Trophoblast cell (in vitro differentiated cells and primary cell): ENCODE measurements around the gene HPF1.

ENCODE experiments used
- DNase-seq, 2 donors: peaks; one replicate each; pipeline ENCODE4 v3.0.0-alpha.2; 2016
- H2AFZ ChIP-seq: 2 replicates; pipeline ENCODE4 v1.6.1; 2013; ENCODE audit warnings: low read length, moderate library complexity, mild to moderate bottlenecking; ENCODE audit not compliant: insufficient read depth, poor library complexity
- H2AK5ac ChIP-seq: 2 replicates; pipeline ENCODE4 v1.6.1; 2013; ENCODE audit warnings: mild to moderate bottlenecking, low read length
- H2BK120ac ChIP-seq: 2 replicates; pipeline ENCODE4 v1.6.1; 2013; ENCODE audit warnings: low read length, mild to moderate bottlenecking, moderate library complexity; ENCODE audit not compliant: insufficient read depth, poor library complexity
- H2BK12ac ChIP-seq: 2 replicates; pipeline ENCODE4 v1.6.1; 2013; ENCODE audit warnings: mild to moderate bottlenecking, low read length, moderate library complexity
- H2BK5ac ChIP-seq: 2 replicates; pipeline ENCODE4 v1.6.1; 2013; ENCODE audit warnings: low read length, low read depth, moderate library complexity, mild to moderate bottlenecking; ENCODE audit not compliant: poor library complexity
- H3K14ac ChIP-seq: 2 replicates; pipeline ENCODE4 v1.6.1; 2013; ENCODE audit warnings: mild to moderate bottlenecking, low read length
- H3K18ac ChIP-seq: 2 replicates; pipeline ENCODE4 v1.6.1; 2013; ENCODE audit warnings: mild to moderate bottlenecking, low read length
- H3K23ac ChIP-seq: 2 replicates; pipeline ENCODE4 v1.6.1; 2013; ENCODE audit warnings: low read length
- H3K27ac ChIP-seq: 2 replicates; pipeline ENCODE4 v1.5.1; 2013; ENCODE audit warnings: low read depth, mild to moderate bottlenecking, inconsistent platforms, low read length, moderate library complexity
- H3K27me3 ChIP-seq: 2 replicates; pipeline ENCODE4 v1.6.1; 2013; ENCODE audit warnings: inconsistent platforms, mild to moderate bottlenecking, low read length, moderate library complexity; ENCODE audit not compliant: insufficient read depth
- H3K36me3 ChIP-seq, 2 experiments: 1 replicate in 1 of 2; 2 replicates in 1 of 2; pipeline ENCODE4 v1.6.1; 2013; ENCODE audit warnings: low read length in 2 of 2, mild to moderate bottlenecking in 2 of 2, moderate library complexity in 1 of 2; ENCODE audit not compliant: insufficient read depth in 2 of 2, control insufficient read depth in 1 of 2
- H3K4ac ChIP-seq: 2 replicates; pipeline ENCODE4 v1.6.1; 2013; ENCODE audit warnings: low read depth, mild to moderate bottlenecking, low read length, moderate library complexity
- H3K4me1 ChIP-seq, 2 experiments: 1 replicate in 1 of 2; 2 replicates in 1 of 2; pipeline ENCODE4 v1.6.1; 2013; ENCODE audit warnings: low read length in 2 of 2, mild to moderate bottlenecking in 2 of 2, moderate library complexity in 1 of 2; ENCODE audit not compliant: insufficient read depth in 2 of 2, control insufficient read depth in 1 of 2
- H3K4me2 ChIP-seq: 2 replicates; pipeline ENCODE4 v1.6.1; 2013; ENCODE audit warnings: inconsistent platforms, mild to moderate bottlenecking, low read length, moderate library complexity
- H3K4me3 ChIP-seq: 2 replicates; pipeline ENCODE4 v1.5.1; 2013; ENCODE audit warnings: mild to moderate bottlenecking, low read depth, low read length, inconsistent platforms
- H3K79me1 ChIP-seq: one replicate; pipeline ENCODE4 v1.6.1; 2013; ENCODE audit warnings: low read length
- H3K79me2 ChIP-seq: 2 replicates; pipeline ENCODE4 v1.6.1; 2013; ENCODE audit warnings: low read length, mild to moderate bottlenecking; ENCODE audit not compliant: control insufficient read depth, insufficient read depth, poor library complexity
- H3K9ac ChIP-seq: 2 replicates; pipeline ENCODE4 v1.6.1; 2013; ENCODE audit warnings: mild to moderate bottlenecking, low read length
- H3K9me3 ChIP-seq: 2 replicates; pipeline ENCODE4 v1.6.1; 2013; ENCODE audit warnings: low read depth, mild to moderate bottlenecking, control low read depth, inconsistent platforms, low read length; ENCODE audit not compliant: insufficient read depth
- H4K12ac ChIP-seq: 2 replicates; pipeline ENCODE4 v1.6.1; 2013; ENCODE audit warnings: low read depth, mild to moderate bottlenecking, low read length, moderate library complexity
- H4K8ac ChIP-seq: 2 replicates; pipeline ENCODE4 v1.6.1; 2013; ENCODE audit warnings: low read depth, mild to moderate bottlenecking, low read length, moderate library complexity
- H4K91ac ChIP-seq: one replicate; pipeline ENCODE4 v1.6.1; 2013; ENCODE audit warnings: low read depth, mild to moderate bottlenecking, low read length, moderate library complexity
- WGBS: extraction: QIAGEN DNeasy Blood & Tissue Kit; methylation state at CpG from one replicate; pipeline ENCODE4 v1.1.7; 2013; ENCODE audit warnings: missing lambda C conversion rate; ENCODE audit not compliant: insufficient read length, insufficient coverage; ENCODE audit errors: extremely low coverage; 5-methylcytosine and 5-hydroxymethylcytosine counted together

HPF1 gene

DNA sequence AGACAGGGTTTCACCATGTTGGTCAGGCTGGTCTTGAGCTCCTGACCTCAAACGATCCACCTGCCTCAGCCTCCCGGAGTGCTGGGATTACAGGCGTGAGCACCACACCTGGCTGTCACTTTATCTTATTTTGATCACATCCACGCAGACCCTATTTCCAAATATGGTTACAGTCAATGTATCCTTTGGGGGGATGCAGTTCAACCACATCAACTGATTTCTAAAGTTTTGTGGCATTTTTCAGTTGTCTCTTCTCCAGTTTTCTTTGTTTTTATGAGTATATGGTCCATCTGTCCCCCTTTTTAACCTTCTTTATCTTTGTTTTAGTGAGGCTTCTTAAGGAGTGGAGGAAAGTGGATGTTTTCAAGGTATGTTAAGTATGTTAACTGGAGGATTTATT lies 4.1 kb upstream of the HPF1 start:
- Histone ChIP-seq H4K8ac (no peak overlapping the region), H3K9ac (no peak overlapping the region), H4K12ac (no peak overlapping the region), H3K36me3 (no peaks in the 10 kb centered on the region), H3K27me3 (no peaks in the 10 kb centered on the region), H3K18ac (no peak overlapping the region), H2BK12ac (no peak overlapping the region), H3K27ac (no peak overlapping the region), H3K4me2 (no peak overlapping the region), H4K91ac (no peak overlapping the region), H3K4me1 (peaks cover 0 to under 1% of the 10 kb centered on the region in 2 experiments), H3K14ac (no peak overlapping the region), H2BK5ac (no peak overlapping the region), H3K4me3 (no peak overlapping the region), H3K9me3 (no peaks in the 10 kb centered on the region), H3K4ac (no peak overlapping the region), H2AK5ac (no peak overlapping the region), H2AFZ (no peak overlapping the region), H3K23ac (no peak overlapping the region), H2BK120ac (no peak overlapping the region), H3K79me2 (peaks cover 4% of the 10 kb centered on the region), H3K79me1 (peaks cover 5% of the 10 kb centered on the region)
- no CpG with 5 or more reads among the region's 4 CpGs for WGBS
- DNase-seq, result no peak

DNA sequence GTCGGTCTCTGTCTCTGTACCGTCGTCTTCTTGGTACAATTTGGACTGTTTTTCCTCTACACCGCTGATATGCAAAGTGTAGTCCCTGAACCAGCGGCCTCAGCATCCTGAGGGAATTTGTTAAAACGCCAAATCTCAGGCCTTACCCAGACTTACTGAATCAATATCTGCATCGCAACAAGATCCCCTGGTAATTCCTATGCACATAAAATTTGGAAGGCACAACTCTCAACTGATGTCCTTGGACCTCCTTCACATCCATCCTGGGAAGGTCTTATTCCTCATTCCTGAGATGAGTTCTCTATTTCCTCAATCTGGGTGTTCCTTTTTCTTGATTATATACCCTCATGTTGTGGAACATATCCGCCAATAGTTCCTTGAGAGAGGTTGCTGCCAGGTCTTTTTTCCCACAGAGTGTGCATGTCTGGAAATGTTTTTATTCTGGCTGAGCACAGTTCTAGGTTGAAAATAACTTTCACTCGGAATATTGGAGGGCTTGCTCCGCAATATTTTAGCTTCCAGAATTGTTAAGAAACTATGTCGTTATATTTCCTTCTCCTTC lies 738 bp upstream of the HPF1 start:
- H4K8ac ChIP-seq, result no peak overlapping the region
- no peak overlapping the region for H3K9ac ChIP-seq
- H3K4me2 ChIP-seq, result peak overlapping the region; percentile 72
- no peak overlapping the region for H3K14ac ChIP-seq
- no peaks in the 10 kb centered on the region for H3K36me3 ChIP-seq
- WGBS, result no CpG with 5 or more reads among the region's 11 CpGs
- no peak overlapping the region for H2BK120ac ChIP-seq
- no peak overlapping the region for H4K91ac ChIP-seq
- H2AFZ ChIP-seq, result no peak overlapping the region
- H3K18ac ChIP-seq, result no peak overlapping the region
- no peak overlapping the region for H3K23ac ChIP-seq
- H3K4me1 ChIP-seq, result peaks cover 0 to 3% of the 10 kb centered on the region in 2 experiments
- no peak overlapping the region for H3K4me3 ChIP-seq
- H2BK12ac ChIP-seq, result no peak overlapping the region
- no peak overlapping the region for H4K12ac ChIP-seq
- H2AK5ac ChIP-seq, result no peak overlapping the region
- H3K27ac ChIP-seq, result no peak overlapping the region
- H3K4ac ChIP-seq, result no peak overlapping the region
- H3K27me3 ChIP-seq, result no peaks in the 10 kb centered on the region
- H2BK5ac ChIP-seq, result no peak overlapping the region
- H3K9me3 ChIP-seq, result no peaks in the 10 kb centered on the region
- H3K79me2 ChIP-seq, result peaks cover 4% of the 10 kb centered on the region
- H3K79me1 ChIP-seq, result peaks cover 5% of the 10 kb centered on the region
- DNase-seq, result no peak

DNA sequence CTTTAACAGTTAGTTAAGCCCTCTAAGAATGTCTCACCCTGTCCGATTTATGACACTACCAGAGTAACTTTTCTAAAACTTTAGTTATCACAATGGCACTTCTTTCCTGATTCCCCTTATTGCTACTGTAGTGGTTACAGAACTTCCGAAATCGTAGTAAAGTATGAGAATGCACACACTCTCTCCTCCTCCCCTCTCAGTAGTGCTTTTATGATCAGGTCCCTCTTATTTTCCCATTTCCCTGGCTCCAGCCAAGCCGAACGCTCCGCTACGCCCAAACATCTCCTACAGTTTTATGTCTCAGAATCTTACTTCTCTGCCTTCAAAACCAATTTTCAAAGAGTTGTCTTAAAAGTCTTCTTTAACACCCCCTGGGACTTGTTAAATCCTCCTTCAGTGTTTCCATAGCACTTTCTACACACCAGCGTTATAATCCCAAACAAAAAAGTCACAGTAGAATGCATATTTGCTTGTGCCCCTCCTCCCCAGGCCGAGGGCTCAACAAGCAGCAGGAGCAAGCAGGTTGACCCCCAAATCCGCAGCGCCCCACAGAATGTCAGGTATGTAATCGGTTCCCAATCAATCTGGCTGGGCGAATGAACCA lies 671 bp downstream of the HPF1 start:
- peak overlapping the region; percentile 53 for H2AK5ac ChIP-seq
- no peak for DNase-seq
- peaks cover 5% of the 10 kb centered on the region for H3K79me1 ChIP-seq
- H2BK12ac ChIP-seq, result no peak overlapping the region
- H3K4me2 ChIP-seq, result peak overlapping the region; percentile 72
- H3K14ac ChIP-seq, result peak overlapping the region; percentile 96
- peak overlapping the region; percentile 81 for H2BK120ac ChIP-seq
- peak overlapping the region; percentile 89 for H4K8ac ChIP-seq
- WGBS, result no CpG with 5 or more reads among the region's 13 CpGs
- H3K79me2 ChIP-seq, result peaks cover 4% of the 10 kb centered on the region
- peak overlapping the region; percentile 91 for H3K4me3 ChIP-seq
- H3K27me3 ChIP-seq, result no peaks in the 10 kb centered on the region
- peak overlapping the region; percentile 67 for H3K4ac ChIP-seq
- no peaks in the 10 kb centered on the region for H3K9me3 ChIP-seq
- H3K27ac ChIP-seq, result peak overlapping the region; percentile 75
- H3K4me1 ChIP-seq, result peaks cover 0 to 3% of the 10 kb centered on the region in 2 experiments
- H2BK5ac ChIP-seq, result peak overlapping the region; percentile 91
- H3K36me3 ChIP-seq, result peaks cover 0 to 3% of the 10 kb centered on the region in 2 experiments
- H3K18ac ChIP-seq, result peak overlapping the region; percentile 92
- H2AFZ ChIP-seq, result peak overlapping the region; percentile 98
- no peak overlapping the region for H3K23ac ChIP-seq
- H3K9ac ChIP-seq, result peak overlapping the region; percentile 91
- peak overlapping the region; percentile 83 for H4K12ac ChIP-seq
- peak overlapping the region; percentile 81 for H4K91ac ChIP-seq

DNA sequence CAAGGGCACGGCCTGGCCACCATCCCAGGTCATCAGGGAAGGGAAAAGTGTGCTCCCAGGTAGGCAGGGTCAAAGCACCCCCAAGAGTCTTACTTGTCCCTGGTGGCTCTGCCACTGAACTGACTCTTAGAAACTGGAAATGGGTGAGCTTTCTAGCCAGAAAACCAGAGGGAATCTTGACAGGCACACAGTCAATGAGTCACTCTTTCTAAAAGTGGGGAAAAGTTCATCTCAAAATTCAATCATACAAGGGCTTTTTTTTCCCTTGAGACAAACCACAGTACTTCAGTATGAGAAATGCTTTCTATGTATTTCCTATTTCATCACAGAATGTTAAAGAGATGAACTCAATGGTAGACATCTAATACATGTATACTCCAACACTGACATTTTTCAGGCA lies 12.5 kb downstream of the HPF1 start:
- no CpG with 5 or more reads among the region's 1 CpG for WGBS
- Histone ChIP-seq H3K9ac (no peak overlapping the region), H3K4me1 (peaks cover 5% of the 10 kb centered on the region in 2 experiments), H2BK12ac (no peak overlapping the region), H4K12ac (no peak overlapping the region), H3K9me3 (no peaks in the 10 kb centered on the region), H3K79me2 (no peaks in the 10 kb centered on the region), H4K8ac (no peak overlapping the region), H3K27ac (peak overlapping the region; percentile 2), H3K4ac (no peak overlapping the region), H2AFZ (no peak overlapping the region), H2BK5ac (no peak overlapping the region), H3K18ac (peak overlapping the region; percentile 86), H3K23ac (no peak overlapping the region), H4K91ac (no peak overlapping the region), H3K4me3 (no peak overlapping the region), H3K4me2 (no peak overlapping the region), H3K14ac (peak overlapping the region; percentile 2), H3K79me1 (no peaks in the 10 kb centered on the region), H3K27me3 (no peaks in the 10 kb centered on the region), H2AK5ac (no peak overlapping the region), H3K36me3 (peaks cover 0 to 3% of the 10 kb centered on the region in 2 experiments), H2BK120ac (no peak overlapping the region)
- peak in 1 of 2 donors; percentile 72 for DNase-seq
